Measurements from ENCODE around the gene FANCM. TPM values are rescaled to one million over a fixed set of nuclear protein-coding genes. Genes with fewer than 3 reads are reported as not detected.

Gene FANCM
- total RNA-seq, 1 donor from 2014 or later: 13.4 TPM

DNA sequence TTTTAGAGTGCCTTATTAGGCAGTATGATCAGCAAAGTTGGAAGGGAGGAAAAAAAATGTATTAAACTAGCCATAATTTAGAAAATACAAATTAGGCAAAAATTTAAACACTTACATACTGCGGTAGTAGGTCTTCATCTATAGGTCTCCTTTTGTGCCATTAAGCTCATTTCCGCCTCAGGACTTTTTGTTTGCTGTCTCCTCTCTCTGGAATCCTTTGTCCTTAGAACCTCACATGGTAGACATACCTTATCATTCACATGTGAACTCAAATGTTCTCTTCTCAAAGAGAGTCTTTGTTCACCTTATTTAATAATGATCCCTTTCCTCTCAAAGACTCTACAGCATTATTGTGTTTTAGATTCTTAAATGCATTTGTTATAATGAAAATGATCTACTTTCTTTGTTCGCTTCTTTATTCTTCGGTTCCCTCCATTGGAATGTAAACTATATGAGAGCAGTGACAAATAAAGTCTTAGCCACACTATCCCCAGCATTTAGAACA is 14.7 kb downstream of the FANCM start:
- Mint-ChIP-seq H3K36me3 (ENCODE audit: low read depth) (peaks cover 26% of the 10 kb centered on the region), H3K27ac (no peak overlapping the region), H3K4me3 (no peak overlapping the region), H3K9me3 (no peaks in the 10 kb centered on the region), H3K27me3 (no peaks in the 10 kb centered on the region), H3K4me1 (peaks cover 2% of the 10 kb centered on the region)
- POLR2A ChIA-PET: no interaction called here
- intact Hi-C loops (cut with micrococcal nuclease): no loop called here
- no peak for ATAC-seq (ENCODE audit: low read depth)
- TF ChIP-seq, protein P1, sequence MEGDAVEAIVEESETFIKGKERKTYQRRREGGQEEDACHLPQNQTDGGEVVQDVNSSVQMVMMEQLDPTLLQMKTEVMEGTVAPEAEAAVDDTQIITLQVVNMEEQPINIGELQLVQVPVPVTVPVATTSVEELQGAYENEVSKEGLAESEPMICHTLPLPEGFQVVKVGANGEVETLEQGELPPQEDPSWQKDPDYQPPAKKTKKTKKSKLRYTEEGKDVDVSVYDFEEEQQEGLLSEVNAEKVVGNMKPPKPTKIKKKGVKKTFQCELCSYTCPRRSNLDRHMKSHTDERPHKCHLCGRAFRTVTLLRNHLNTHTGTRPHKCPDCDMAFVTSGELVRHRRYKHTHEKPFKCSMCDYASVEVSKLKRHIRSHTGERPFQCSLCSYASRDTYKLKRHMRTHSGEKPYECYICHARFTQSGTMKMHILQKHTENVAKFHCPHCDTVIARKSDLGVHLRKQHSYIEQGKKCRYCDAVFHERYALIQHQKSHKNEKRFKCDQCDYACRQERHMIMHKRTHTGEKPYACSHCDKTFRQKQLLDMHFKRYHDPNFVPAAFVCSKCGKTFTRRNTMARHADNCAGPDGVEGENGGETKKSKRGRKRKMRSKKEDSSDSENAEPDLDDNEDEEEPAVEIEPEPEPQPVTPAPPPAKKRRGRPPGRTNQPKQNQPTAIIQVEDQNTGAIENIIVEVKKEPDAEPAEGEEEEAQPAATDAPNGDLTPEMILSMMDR (IDR thresholded peaks at IDR 0.05): no peak
- CTCF ChIA-PET: no interaction called here
- DNase-seq: no peak

DNA sequence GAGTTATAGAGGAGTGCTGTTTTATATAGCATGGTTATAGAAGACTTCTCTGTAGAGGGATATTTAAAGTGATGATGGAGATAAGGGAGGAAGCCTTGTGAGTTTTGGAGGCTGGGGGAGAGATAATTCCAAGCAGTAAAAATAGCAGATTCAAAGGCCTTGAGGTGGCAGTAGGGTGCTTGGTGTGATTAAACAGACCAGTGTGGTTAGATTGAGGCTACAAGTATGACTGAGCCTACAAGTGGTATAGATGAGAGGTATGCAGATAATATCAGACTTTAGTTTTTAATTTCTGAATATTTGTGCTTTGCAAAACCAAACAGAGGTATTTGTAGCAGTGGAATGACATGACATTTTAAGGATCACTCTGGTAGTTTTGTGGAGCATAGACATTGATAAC is 20.3 kb downstream of the FANCM start:
- no peaks in the 10 kb centered on the region for H3K27me3 Mint-ChIP-seq
- H3K4me3 Mint-ChIP-seq: no peak overlapping the region
- ATAC-seq (ENCODE audit: low read depth) (no peak), DNase-seq (no peak)
- H3K9me3 Mint-ChIP-seq: no peaks in the 10 kb centered on the region
- ChIA-PET POLR2A (no interaction called here), CTCF (no interaction called here)
- intact Hi-C loops (cut with micrococcal nuclease): no loop called here
- TF ChIP-seq, protein P1 (IDR thresholded peaks at IDR 0.05): no peak
- no peaks in the 10 kb centered on the region for H3K4me1 Mint-ChIP-seq
- H3K27ac Mint-ChIP-seq: no peak overlapping the region
- H3K36me3 Mint-ChIP-seq (ENCODE audit: low read depth): peaks cover 12% of the 10 kb centered on the region

DNA sequence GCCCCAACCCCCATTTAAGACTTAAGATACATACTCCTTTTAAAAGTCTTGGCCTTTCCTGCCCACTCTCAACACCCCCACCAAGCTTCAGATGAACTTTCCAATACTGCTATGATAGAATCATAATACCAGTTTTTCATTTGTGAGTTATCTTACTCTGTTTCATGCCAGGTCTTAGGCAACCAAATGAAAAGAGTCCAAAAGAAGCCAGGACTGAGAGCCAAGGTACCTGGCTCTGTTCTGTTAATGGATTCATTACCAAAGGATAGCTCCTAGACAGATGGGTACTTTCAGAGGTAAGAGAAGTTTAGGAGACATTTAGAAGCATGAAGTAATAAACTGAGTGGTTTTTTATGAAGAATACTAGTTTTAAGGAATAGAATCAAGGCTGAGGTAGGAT is 34.2 kb downstream of the FANCM start:
- POLR2A ChIA-PET: no interaction called here
- DNase-seq: no peak
- ATAC-seq (ENCODE audit: low read depth): no peak
- CTCF ChIA-PET: no interaction called here
- no peak overlapping the region for H3K27ac Mint-ChIP-seq
- no peak overlapping the region for H3K4me3 Mint-ChIP-seq
- H3K27me3 Mint-ChIP-seq: no peaks in the 10 kb centered on the region
- TF ChIP-seq, protein P1 (IDR thresholded peaks at IDR 0.05): no peak
- intact Hi-C loops (cut with micrococcal nuclease): no loop called here
- H3K4me1 Mint-ChIP-seq: no peaks in the 10 kb centered on the region
- H3K36me3 Mint-ChIP-seq (ENCODE audit: low read depth): peaks cover 16% of the 10 kb centered on the region
- H3K9me3 Mint-ChIP-seq: no peaks in the 10 kb centered on the region

DNA sequence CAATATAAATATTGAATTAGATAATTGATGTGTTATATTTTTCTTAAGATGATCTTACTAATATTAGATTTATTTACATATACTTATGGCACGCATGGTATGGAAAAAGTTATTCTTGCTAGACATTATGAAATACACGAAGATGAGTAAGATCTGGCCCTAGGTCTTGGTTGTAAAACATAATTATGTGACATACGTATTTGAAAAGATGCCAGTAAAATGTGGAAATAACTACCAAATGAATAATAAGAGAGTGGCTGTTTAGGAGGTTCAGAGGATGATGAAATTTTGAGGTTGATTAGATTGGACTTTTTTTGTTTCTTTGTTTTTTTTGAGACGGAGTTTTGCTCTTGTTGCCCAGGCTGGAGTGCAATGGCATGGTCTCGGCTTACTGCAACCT is 41.3 kb downstream of the FANCM start:
- DNase-seq: no peak
- Mint-ChIP-seq H3K4me1 (no peaks in the 10 kb centered on the region), H3K36me3 (ENCODE audit: low read depth) (peaks cover 12% of the 10 kb centered on the region), H3K4me3 (no peak overlapping the region), H3K9me3 (no peaks in the 10 kb centered on the region), H3K27me3 (no peaks in the 10 kb centered on the region), H3K27ac (no peak overlapping the region)
- POLR2A ChIA-PET: no interaction called here
- TF ChIP-seq, protein P1 (IDR thresholded peaks at IDR 0.05): no peak
- intact Hi-C loops (cut with micrococcal nuclease): no loop called here
- no peak for ATAC-seq (ENCODE audit: low read depth)
- CTCF ChIA-PET: no interaction called here

DNA sequence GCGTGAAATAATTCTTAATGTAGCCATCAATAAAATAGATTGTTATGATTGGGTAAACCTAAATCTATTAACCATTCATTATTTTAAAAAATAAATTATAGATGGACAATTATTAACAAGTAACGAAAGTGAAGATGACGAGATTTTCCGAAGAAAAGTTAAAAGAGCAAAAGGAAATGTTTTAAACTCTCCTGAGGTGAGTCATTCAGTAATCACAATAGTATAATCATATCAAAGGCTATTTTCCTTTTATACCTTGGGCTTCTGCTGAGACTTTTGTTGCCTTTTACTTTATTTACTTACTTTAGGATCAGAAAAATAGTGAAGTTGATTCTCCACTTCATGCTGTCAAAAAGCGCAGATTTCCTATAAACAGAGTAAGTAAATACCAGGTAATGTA is 45.6 kb downstream of the FANCM start:
- CTCF ChIA-PET: no interaction called here
- POLR2A ChIA-PET: no interaction called here
- Mint-ChIP-seq H3K9me3 (no peaks in the 10 kb centered on the region), H3K27ac (no peak overlapping the region), H3K4me3 (no peak overlapping the region), H3K4me1 (no peaks in the 10 kb centered on the region), H3K36me3 (ENCODE audit: low read depth) (peaks cover 5% of the 10 kb centered on the region), H3K27me3 (no peaks in the 10 kb centered on the region)
- TF ChIP-seq, protein P1 (IDR thresholded peaks at IDR 0.05): no peak
- ATAC-seq (ENCODE audit: low read depth) (no peak), DNase-seq (no peak)
- intact Hi-C loops (cut with micrococcal nuclease): no loop called here
